HG03342 (cell line): ENCODE data around the gene CLCNKA.
"Not testable (repeated sequence)": the region's sequence is repeated elsewhere in the genome, so short reads cannot be mapped to it uniquely, and the experiment has no call there.

Experiments
- ATAC-seq: cut with Tn5 transposase; IDR thresholded peaks from one replicate; pipeline ENCODE4 v1.9.1; 2021; ENCODE audit warnings: mild to moderate bottlenecking, moderate library complexity; ENCODE audit not compliant: unreplicated experiment

CLCNKA gene

GRCh38 chr1:16021681-16022080, at the start of gene CLCNKA:
TSS of gene CLCNKA (plus strand) at chr1:16022036. CDS start at chr1:16022620, 584 bp downstream.
- ATAC-seq = no peak

GRCh38 chr1:15972409-15972808, 49.4 kb upstream of the CLCNKA start:
- no peak for ATAC-seq

- ATAC-seq = no peak
These were observed 48.1 kb upstream of the CLCNKA start for GRCh38 chr1:15973772-15974171.

- peak; percentile 30 for ATAC-seq
These were observed 47.0 kb upstream of the CLCNKA start for GRCh38 chr1:15974855-15975254.

GRCh38 chr1:15975358-15975804, 46.5 kb upstream of the CLCNKA start:
- peak; percentile 48 for ATAC-seq

- peak; percentile 67 for ATAC-seq
These were observed 45.8 kb upstream of the CLCNKA start, which contains the start of gene ZBTB17 for GRCh38 chr1:15975805-15976680. TSS of gene ZBTB17 (minus strand) at chr1:15976101. CDS start at chr1:15948495, 27,606 bp downstream.

GRCh38 chr1:15977947-15978346, 43.9 kb upstream of the CLCNKA start:
- not testable (repeated sequence) for ATAC-seq

GRCh38 chr1:15981679-15982078, 40.2 kb upstream of the CLCNKA start:
- no peak for ATAC-seq

- no peak for ATAC-seq
These were observed 38.6 kb upstream of the CLCNKA start for GRCh38 chr1:15983275-15983674.

GRCh38 chr1:15985611-15986297, 36.1 kb upstream of the CLCNKA start:
- ATAC-seq = no peak

GRCh38 chr1:15988856-15989736, 32.7 kb upstream of the CLCNKA start:
- no peak for ATAC-seq

GRCh38 chr1:15989776-15990175, 32.1 kb upstream of the CLCNKA start:
- no peak for ATAC-seq

- no peak for ATAC-seq
These were observed 30.2 kb upstream of the CLCNKA start for GRCh38 chr1:15991427-15992186.

GRCh38 chr1:15992187-15992553, 29.7 kb upstream of the CLCNKA start:
- no peak for ATAC-seq

GRCh38 chr1:15992582-15993500, 29.0 kb upstream of the CLCNKA start:
- ATAC-seq = no peak

GRCh38 chr1:15993666-15994065, 28.2 kb upstream of the CLCNKA start:
- no peak for ATAC-seq

GRCh38 chr1:15994081-15994480, 27.8 kb upstream of the CLCNKA start:
- ATAC-seq = no peak

GRCh38 chr1:15994590-15995351, 27.1 kb upstream of the CLCNKA start:
- no peak for ATAC-seq
